ENCODE results near the gene MAP1B. TPM values are rescaled to one million over a fixed set of nuclear protein-coding genes. Genes with fewer than 3 reads are reported as not detected.

Gene MAP1B
- total and polyA plus RNA-seq, 7 experiments from 2014 or later, result 0.06 to 0.21 (median 0.10) TPM; not detected in 4

DNA sequence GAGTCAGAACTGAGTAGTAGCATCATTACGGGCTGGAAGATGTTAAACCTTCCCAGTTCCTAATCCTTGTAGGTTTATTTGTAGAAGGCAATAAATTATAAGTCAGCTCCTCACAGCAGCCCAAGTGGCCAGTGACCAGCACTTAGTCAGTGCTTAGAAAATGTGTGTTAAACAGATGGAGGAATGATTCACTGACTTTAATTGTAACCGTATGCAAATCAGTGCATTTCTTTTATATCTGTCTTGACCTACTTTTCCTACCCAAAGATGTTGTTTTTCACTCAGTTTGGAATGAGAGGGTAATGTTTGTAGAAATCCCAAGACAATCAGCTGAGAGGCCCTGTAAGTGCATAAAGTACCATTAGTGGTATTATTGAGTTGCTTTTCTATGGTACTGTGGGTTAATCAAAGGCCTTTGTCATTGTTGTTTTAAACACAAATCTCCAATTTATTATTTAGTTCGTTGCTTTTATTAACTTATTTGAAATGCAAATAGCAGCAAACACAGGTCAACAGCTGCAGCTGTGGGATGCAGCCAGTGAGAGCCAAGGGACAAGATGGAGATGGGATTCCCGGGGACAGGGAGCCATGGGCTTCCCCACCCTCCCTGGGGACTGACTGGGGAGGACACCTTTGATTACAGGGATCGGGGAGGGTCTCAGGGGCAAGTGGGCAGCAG is 49.8 kb downstream of the MAP1B start:
- intact Hi-C loops (cut with micrococcal nuclease), result no loop called here
- POLR2A ChIA-PET, result no interaction called here
- CTCF ChIA-PET, result no interaction called here

DNA sequence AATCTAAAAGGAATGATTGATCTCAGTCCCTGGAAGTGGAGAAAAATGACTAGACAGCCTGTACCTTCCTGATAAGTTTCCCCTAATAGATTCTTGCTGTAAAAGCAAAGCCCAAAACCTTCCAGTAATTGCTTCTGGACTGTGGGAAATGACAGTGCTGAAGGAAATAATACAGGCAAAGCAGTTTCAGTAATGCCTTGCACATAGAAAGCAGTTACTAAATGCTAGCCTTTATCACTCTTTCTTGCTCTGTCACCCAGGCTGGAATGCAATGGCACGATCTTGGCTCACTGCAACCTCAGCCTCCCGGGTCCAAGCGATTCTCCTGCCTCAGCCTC is 50.3 kb downstream of the MAP1B start:
- CTCF ChIA-PET, result no interaction called here
- H3K9me3 Mint-ChIP-seq, result no peaks in the 10 kb centered on the region
- no peaks in the 10 kb centered on the region for H3K4me1 ChIP-seq (ENCODE audit: control insufficient read depth in 2 of 2, insufficient read depth in 2 of 2, low read length in 2 of 2)
- no peak overlapping the region for H3K4me3 ChIP-seq (ENCODE audit: low read length)
- no peaks in the 10 kb centered on the region for H3K27me3 ChIP-seq (ENCODE audit: control insufficient read depth in 2 of 2, insufficient read depth in 2 of 2, low read length in 2 of 2)
- no peaks in the 10 kb centered on the region for H3K4me1 Mint-ChIP-seq
- no peaks in the 10 kb centered on the region for H3K36me3 Mint-ChIP-seq
- H3K27me3 Mint-ChIP-seq, result peaks cover 4 to 12% (median 7%) of the 10 kb centered on the region in 5 donors
- no peaks in the 10 kb centered on the region for H3K9me3 ChIP-seq (ENCODE audit: control insufficient read depth in 2 of 3, low read length in 3 of 3)
- no peaks in the 10 kb centered on the region for H3K36me3 ChIP-seq (ENCODE audit: control insufficient read depth in 2 of 3, insufficient read depth in 3 of 3, low read length in 3 of 3)
- intact Hi-C loops (cut with micrococcal nuclease), result no loop called here
- POLR2A ChIA-PET, result no interaction called here
- no peak overlapping the region for H3K27ac Mint-ChIP-seq
- no peak overlapping the region for H3K27ac ChIP-seq (ENCODE audit: low read depth, low read length)
- H3K4me3 Mint-ChIP-seq, result no peak overlapping the region
- ATAC-seq, result no peak
- no peak for DNase-seq

More for the DNA sequence above, 49.8 kb downstream of the MAP1B start:
- Mint-ChIP-seq H3K27ac (no peak overlapping the region), H3K4me3 (no peak overlapping the region), H3K27me3 (peaks cover 4 to 9% (median 6%) of the 10 kb centered on the region in 5 donors), H3K36me3 (no peaks in the 10 kb centered on the region), H3K4me1 (no peaks in the 10 kb centered on the region), H3K9me3 (no peaks in the 10 kb centered on the region)
- H3K27me3 ChIP-seq (ENCODE audit: control insufficient read depth in 2 of 2, insufficient read depth in 2 of 2, low read length in 2 of 2), result no peaks in the 10 kb centered on the region
- no peaks in the 10 kb centered on the region for H3K36me3 ChIP-seq (ENCODE audit: control insufficient read depth in 2 of 3, insufficient read depth in 3 of 3, low read length in 3 of 3)
- ATAC-seq, result no peak
- no peak for DNase-seq
- H3K4me1 ChIP-seq (ENCODE audit: control insufficient read depth in 2 of 2, insufficient read depth in 2 of 2, low read length in 2 of 2), result no peaks in the 10 kb centered on the region
- no peaks in the 10 kb centered on the region for H3K9me3 ChIP-seq (ENCODE audit: control insufficient read depth in 2 of 3, low read length in 3 of 3)
- H3K27ac ChIP-seq (ENCODE audit: low read depth, low read length), result no peak overlapping the region
- no peak overlapping the region for H3K4me3 ChIP-seq (ENCODE audit: low read length)

DNA sequence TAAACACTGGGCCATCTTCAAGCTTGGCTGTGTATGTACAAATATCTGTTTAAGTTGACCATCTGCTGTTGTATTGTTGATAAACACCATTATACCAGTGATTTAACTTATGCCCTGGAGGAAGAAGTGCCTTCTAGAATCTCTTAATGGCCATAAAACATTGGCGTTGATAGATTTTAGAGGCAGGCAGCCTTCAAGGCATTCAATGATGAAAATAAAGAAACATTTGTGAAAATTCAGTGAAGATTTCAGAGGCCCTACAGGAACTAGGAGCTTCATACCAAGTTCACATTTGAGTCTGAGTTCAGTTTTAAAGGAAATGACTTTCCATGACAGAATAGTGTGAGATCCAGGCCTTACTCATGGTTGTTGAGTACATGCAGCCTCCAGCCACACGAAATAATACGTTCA is 52.2 kb downstream of the MAP1B start:
- CTCF ChIA-PET, result no interaction called here
- H3K4me1 ChIP-seq (ENCODE audit: control insufficient read depth in 2 of 2, insufficient read depth in 2 of 2, low read length in 2 of 2), result no peaks in the 10 kb centered on the region
- peaks cover 0 to 3% of the 10 kb centered on the region in 2 donors for H3K27me3 ChIP-seq (ENCODE audit: control insufficient read depth in 2 of 2, insufficient read depth in 2 of 2, low read length in 2 of 2)
- H3K27me3 Mint-ChIP-seq, result peaks cover 9 to 22% (median 13%) of the 10 kb centered on the region in 5 donors
- no peak overlapping the region for H3K27ac ChIP-seq (ENCODE audit: low read depth, low read length)
- H3K27ac Mint-ChIP-seq, result no peak overlapping the region
- no peaks in the 10 kb centered on the region for H3K9me3 Mint-ChIP-seq
- no peak overlapping the region for H3K4me3 ChIP-seq (ENCODE audit: low read length)
- no peak overlapping the region for H3K4me3 Mint-ChIP-seq
- no peaks in the 10 kb centered on the region for H3K9me3 ChIP-seq (ENCODE audit: control insufficient read depth in 2 of 3, low read length in 3 of 3)
- H3K4me1 Mint-ChIP-seq, result no peaks in the 10 kb centered on the region
- intact Hi-C loops (cut with micrococcal nuclease), result no loop called here
- POLR2A ChIA-PET, result interaction anchor here (0.6 kb wide), 1 partner anchor 113 kb away, joined by 3 read pairs; no protein-coding TSS in a partner anchor
- DNase-seq (no peak), ATAC-seq (no peak)
- H3K36me3 ChIP-seq (ENCODE audit: control insufficient read depth in 2 of 3, insufficient read depth in 3 of 3, low read length in 3 of 3), result no peaks in the 10 kb centered on the region
- no peaks in the 10 kb centered on the region for H3K36me3 Mint-ChIP-seq

DNA sequence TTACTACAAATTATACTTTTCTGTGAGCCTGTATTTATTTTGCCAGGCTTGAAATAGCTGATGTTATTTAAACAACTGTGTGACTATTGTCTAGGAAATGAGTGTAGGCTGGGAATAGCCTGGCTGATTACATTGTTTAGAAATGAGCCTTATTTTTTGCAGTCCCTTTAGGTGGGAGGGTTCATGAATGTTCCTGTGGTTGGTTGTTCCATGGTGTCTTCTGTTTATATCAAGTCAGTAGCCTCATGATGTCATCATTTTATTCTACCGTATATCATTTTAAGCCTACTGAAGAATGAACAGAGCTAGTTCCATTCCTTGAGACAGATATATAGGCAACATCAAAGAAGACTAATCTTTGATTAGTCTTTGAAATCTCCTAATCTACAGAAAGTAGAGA is 53.1 kb downstream of the MAP1B start:
- H3K4me3 Mint-ChIP-seq, result no peak overlapping the region
- Histone ChIP-seq H3K4me3 (ENCODE audit: low read length) (no peak overlapping the region), H3K27ac (ENCODE audit: low read depth, low read length) (no peak overlapping the region), H3K9me3 (ENCODE audit: control insufficient read depth in 2 of 3, low read length in 3 of 3) (no peaks in the 10 kb centered on the region), H3K27me3 (ENCODE audit: control insufficient read depth in 2 of 2, insufficient read depth in 2 of 2, low read length in 2 of 2) (peaks cover 0 to 4% of the 10 kb centered on the region in 2 donors), H3K4me1 (ENCODE audit: control insufficient read depth in 2 of 2, insufficient read depth in 2 of 2, low read length in 2 of 2) (no peaks in the 10 kb centered on the region), H3K36me3 (ENCODE audit: control insufficient read depth in 2 of 3, insufficient read depth in 3 of 3, low read length in 3 of 3) (no peaks in the 10 kb centered on the region)
- H3K9me3 Mint-ChIP-seq, result no peaks in the 10 kb centered on the region
- H3K36me3 Mint-ChIP-seq, result no peaks in the 10 kb centered on the region
- H3K4me1 Mint-ChIP-seq, result no peaks in the 10 kb centered on the region
- no peak for ATAC-seq
- ChIA-PET POLR2A (no interaction called here), CTCF (no interaction called here)
- DNase-seq, result no peak
- peaks cover 13 to 23% (median 15%) of the 10 kb centered on the region in 5 donors for H3K27me3 Mint-ChIP-seq
- intact Hi-C loops (cut with micrococcal nuclease), result no loop called here
- no peak overlapping the region for H3K27ac Mint-ChIP-seq

DNA sequence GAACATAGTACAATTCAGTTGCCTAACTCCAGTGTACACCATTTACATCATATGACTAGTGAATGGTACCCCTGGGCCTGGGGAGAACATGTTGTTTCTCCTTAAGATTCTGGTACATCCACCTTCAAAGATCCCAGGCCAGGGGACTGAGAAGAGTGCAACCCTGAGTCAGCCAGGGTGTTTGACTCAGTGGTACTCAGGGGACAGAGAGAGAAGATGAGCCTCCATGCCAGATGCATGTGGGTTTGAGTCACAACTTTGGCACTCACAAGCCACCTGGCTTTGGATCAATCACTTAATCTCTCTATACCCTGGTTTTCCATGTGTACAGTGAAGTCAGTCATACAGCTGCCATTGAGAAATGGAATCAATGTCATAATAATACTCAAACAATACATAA is 53.7 kb downstream of the MAP1B start:
- no peak for DNase-seq
- no peak for ATAC-seq
- Mint-ChIP-seq H3K27ac (no peak overlapping the region), H3K4me1 (no peaks in the 10 kb centered on the region), H3K36me3 (no peaks in the 10 kb centered on the region), H3K4me3 (no peak overlapping the region), H3K9me3 (no peaks in the 10 kb centered on the region), H3K27me3 (peaks cover 13 to 25% (median 15%) of the 10 kb centered on the region in 5 donors)
- no peak overlapping the region for H3K27ac ChIP-seq (ENCODE audit: low read depth, low read length)
- no peaks in the 10 kb centered on the region for H3K9me3 ChIP-seq (ENCODE audit: control insufficient read depth in 2 of 3, low read length in 3 of 3)
- H3K4me1 ChIP-seq (ENCODE audit: control insufficient read depth in 2 of 2, insufficient read depth in 2 of 2, low read length in 2 of 2), result no peaks in the 10 kb centered on the region
- POLR2A ChIA-PET, result no interaction called here
- intact Hi-C loops (cut with micrococcal nuclease), result no loop called here
- no peak overlapping the region for H3K4me3 ChIP-seq (ENCODE audit: low read length)
- H3K27me3 ChIP-seq (ENCODE audit: control insufficient read depth in 2 of 2, insufficient read depth in 2 of 2, low read length in 2 of 2), result peaks cover 0 to 4% of the 10 kb centered on the region in 2 donors
- CTCF ChIA-PET, result no interaction called here
- no peaks in the 10 kb centered on the region for H3K36me3 ChIP-seq (ENCODE audit: control insufficient read depth in 2 of 3, insufficient read depth in 3 of 3, low read length in 3 of 3)

DNA sequence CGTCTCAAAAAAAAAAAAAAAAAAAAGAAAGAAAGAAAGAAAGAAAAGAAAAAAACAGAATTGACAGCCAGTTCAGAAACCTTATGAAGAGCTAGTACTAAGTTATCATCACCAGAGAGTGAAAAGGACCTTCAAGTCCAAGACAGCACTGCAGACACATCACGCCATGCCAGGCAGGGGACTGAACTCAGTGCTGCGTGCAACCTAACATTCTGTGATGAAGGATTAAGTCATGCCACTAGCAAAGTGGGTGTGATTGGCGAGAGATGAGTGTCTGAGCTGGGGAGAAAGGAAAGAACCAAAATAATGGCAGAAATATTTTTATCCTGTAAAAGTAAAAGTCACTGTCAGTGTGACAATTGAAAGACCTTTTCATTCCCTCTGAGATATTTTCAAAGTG is 54.7 kb downstream of the MAP1B start:
- Histone ChIP-seq H3K4me1 (ENCODE audit: control insufficient read depth in 2 of 2, insufficient read depth in 2 of 2, low read length in 2 of 2) (no peaks in the 10 kb centered on the region), H3K9me3 (ENCODE audit: control insufficient read depth in 2 of 3, low read length in 3 of 3) (no peaks in the 10 kb centered on the region), H3K4me3 (ENCODE audit: low read length) (no peak overlapping the region), H3K36me3 (ENCODE audit: control insufficient read depth in 2 of 3, insufficient read depth in 3 of 3, low read length in 3 of 3) (no peaks in the 10 kb centered on the region), H3K27me3 (ENCODE audit: control insufficient read depth in 2 of 2, insufficient read depth in 2 of 2, low read length in 2 of 2) (peaks cover 0 to 4% of the 10 kb centered on the region in 2 donors), H3K27ac (ENCODE audit: low read depth, low read length) (no peak overlapping the region)
- ChIA-PET POLR2A (no interaction called here), CTCF (no interaction called here)
- H3K27ac Mint-ChIP-seq, result no peak overlapping the region
- no peak overlapping the region for H3K4me3 Mint-ChIP-seq
- H3K27me3 Mint-ChIP-seq, result peaks cover 17 to 30% (median 21%) of the 10 kb centered on the region in 5 donors
- ATAC-seq, result no peak
- peaks cover 0 to 3% (median 0%) of the 10 kb centered on the region in 7 donors for H3K4me1 Mint-ChIP-seq
- H3K36me3 Mint-ChIP-seq, result no peaks in the 10 kb centered on the region
- intact Hi-C loops (cut with micrococcal nuclease), result no loop called here
- no peak for DNase-seq
- no peaks in the 10 kb centered on the region for H3K9me3 Mint-ChIP-seq

DNA sequence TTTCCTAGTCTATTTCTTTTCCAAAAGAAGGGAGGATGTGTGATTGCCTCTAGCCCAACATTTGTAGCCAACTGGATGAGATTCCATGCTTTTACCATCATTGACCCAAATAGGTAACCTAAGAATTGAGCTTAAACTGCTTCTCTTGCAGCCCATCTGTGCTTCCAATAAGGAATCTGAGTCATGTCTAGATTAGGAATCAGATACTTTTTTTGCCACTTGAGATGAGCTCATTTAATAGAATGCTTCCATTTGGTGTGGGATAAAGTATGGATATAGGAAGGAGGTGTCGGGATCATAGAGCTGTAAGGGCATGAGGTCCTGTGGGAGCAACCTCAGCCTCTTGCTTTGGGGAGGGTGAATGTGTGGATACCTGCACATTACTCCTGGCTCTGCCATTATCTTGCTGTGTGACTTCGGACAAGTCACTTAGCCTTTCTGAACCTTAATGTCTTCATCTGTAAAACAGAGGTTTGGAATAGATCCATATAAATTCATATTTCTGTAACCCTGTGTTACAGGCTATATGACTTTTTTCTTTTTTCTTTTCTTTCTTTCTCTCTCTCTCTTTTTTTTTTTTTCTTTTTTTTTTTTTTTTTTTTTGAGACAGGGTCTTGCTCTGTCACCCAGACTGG is 56.2 kb downstream of the MAP1B start:
- ChIA-PET CTCF (no interaction called here), POLR2A (no interaction called here)
- Histone ChIP-seq H3K27ac (ENCODE audit: low read depth, low read length) (no peak overlapping the region), H3K4me1 (ENCODE audit: control insufficient read depth in 2 of 2, insufficient read depth in 2 of 2, low read length in 2 of 2) (no peaks in the 10 kb centered on the region), H3K36me3 (ENCODE audit: control insufficient read depth in 2 of 3, insufficient read depth in 3 of 3, low read length in 3 of 3) (no peaks in the 10 kb centered on the region), H3K9me3 (ENCODE audit: control insufficient read depth in 2 of 3, low read length in 3 of 3) (no peaks in the 10 kb centered on the region), H3K27me3 (ENCODE audit: control insufficient read depth in 2 of 2, insufficient read depth in 2 of 2, low read length in 2 of 2) (peaks cover 0 to 4% of the 10 kb centered on the region in 2 donors), H3K4me3 (ENCODE audit: low read length) (no peak overlapping the region)
- ATAC-seq, result no peak
- intact Hi-C loops (cut with micrococcal nuclease), result no loop called here
- Mint-ChIP-seq H3K27ac (no peak overlapping the region), H3K4me1 (peaks cover 0 to 3% (median 0%) of the 10 kb centered on the region in 7 donors), H3K4me3 (no peak overlapping the region), H3K9me3 (no peaks in the 10 kb centered on the region), H3K36me3 (no peaks in the 10 kb centered on the region), H3K27me3 (peaks cover 23 to 34% (median 31%) of the 10 kb centered on the region in 5 donors)
- DNase-seq, result no peak
